ENCODE data around the gene DZIP3. TPM values are rescaled to one million over a fixed set of nuclear protein-coding genes. Genes with fewer than 3 reads are reported as not detected.

DZIP3 gene
- total RNA-seq, 1 experiment from 2014 or later: 22.1 TPM

DNA sequence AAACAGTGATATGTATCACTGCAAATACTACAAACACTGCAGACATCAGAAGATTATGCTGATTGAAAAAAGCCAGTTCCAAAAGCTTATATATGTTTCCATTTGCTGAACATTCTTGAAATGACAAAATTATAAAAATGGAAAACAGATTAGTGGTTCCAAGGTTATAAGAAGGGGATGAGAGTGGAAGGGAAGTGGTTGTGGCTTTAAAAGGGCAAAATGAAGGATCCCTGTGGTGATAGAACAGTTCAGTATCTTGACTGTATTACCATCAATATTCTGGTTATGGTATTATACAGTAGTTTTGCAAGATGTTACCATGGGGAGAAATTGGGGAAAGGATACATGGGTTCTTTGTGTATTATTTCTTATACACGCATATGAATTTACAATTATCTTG lies 77.8 kb downstream of the DZIP3 start:
- H3K79me2 ChIP-seq (ENCODE audit: insufficient read depth, low read length): no peaks in the 10 kb centered on the region
- no peak overlapping the region for H2BK20ac ChIP-seq (ENCODE audit: low read depth, low read length, poor library complexity, severe bottlenecking)
- peaks cover under 1 to 18% (median 6%) of the 10 kb centered on the region in 3 experiments; a peak in 5 of 7 replicates for H3K36me3 Mint-ChIP-seq (ENCODE audit: insufficient read depth in 1 of 3, low read depth in 3 of 3)

More for the DNA sequence above, 77.8 kb downstream of the DZIP3 start:
- Histone ChIP-seq H2BK5ac (ENCODE audit: insufficient read length, low read length) (no peak overlapping the region), H3K9me3 (ENCODE audit: control insufficient read depth, low read depth, low read length) (no peaks in the 10 kb centered on the region), H3K27ac (ENCODE audit: insufficient read length, low read depth, low read length) (no peak overlapping the region), H3K23me2 (ENCODE audit: insufficient read length, low read depth, low read length, poor library complexity, severe bottlenecking) (no peaks in the 10 kb centered on the region), H3K4ac (ENCODE audit: low read depth, low read length) (no peak overlapping the region), H2AFZ (ENCODE audit: low read length) (no peak overlapping the region), H2AK5ac (ENCODE audit: insufficient read length, low read length) (no peak overlapping the region), H4K91ac (ENCODE audit: insufficient read length, low read depth, low read length) (no peak overlapping the region), H3K56ac (ENCODE audit: insufficient read length, low read depth, low read length) (no peak overlapping the region), H2BK12ac (ENCODE audit: insufficient read length, low read depth, low read length) (no peak overlapping the region), H4K5ac (ENCODE audit: insufficient read length, low read depth, low read length) (no peak overlapping the region), H3K9ac (ENCODE audit: extremely low read depth, insufficient read length, low read length) (no peak overlapping the region), H4K8ac (replicated peaks; ENCODE audit: insufficient read length, low read depth, low read length) (no peak overlapping the region), H3K23ac (ENCODE audit: insufficient read length, low read depth, low read length) (no peak overlapping the region), H3K79me1 (ENCODE audit: insufficient read depth, low read depth, low read length, poor library complexity, severe bottlenecking) (no peaks in the 10 kb centered on the region), H2BK120ac (ENCODE audit: low read depth, low read length, poor library complexity, severe bottlenecking) (no peak overlapping the region), H3K4me1 (ENCODE audit: insufficient read depth, low read length) (no peaks in the 10 kb centered on the region; the same call in 1 of the 2 replicates), H3K14ac (ENCODE audit: insufficient read depth, low read length) (no peak overlapping the region), H4K20me1 (ENCODE audit: control insufficient read depth, insufficient read depth, insufficient read length) (no peaks in the 10 kb centered on the region), H2BK15ac (ENCODE audit: low read depth, low read length) (no peak overlapping the region), H3K18ac (ENCODE audit: insufficient read length, low read depth, low read length) (no peak overlapping the region), H3K27me3 (ENCODE audit: insufficient read depth, low read length) (no peaks in the 10 kb centered on the region), H3T11ph (ENCODE audit: low read length) (no peak overlapping the region), H3K4me2 (ENCODE audit: insufficient read depth, insufficient read length, low read length) (no peak overlapping the region)
- Mint-ChIP-seq H3K9me3 (no peaks in the 10 kb centered on the region), H3K4me1 (peaks cover 11% of the 10 kb centered on the region in 2 experiments), H3K27ac (no peak overlapping the region), H3K27me3 (ENCODE audit: low read depth) (no peaks in the 10 kb centered on the region), H3K4me3 (no peak overlapping the region)
- no peak for DNase-seq
- WGBS (ENCODE audit: extremely low coverage, insufficient read length, low lambda C conversion rate): no CpG with 5 or more reads among the region's 1 CpG
- TF ChIP-seq, protein P1, sequence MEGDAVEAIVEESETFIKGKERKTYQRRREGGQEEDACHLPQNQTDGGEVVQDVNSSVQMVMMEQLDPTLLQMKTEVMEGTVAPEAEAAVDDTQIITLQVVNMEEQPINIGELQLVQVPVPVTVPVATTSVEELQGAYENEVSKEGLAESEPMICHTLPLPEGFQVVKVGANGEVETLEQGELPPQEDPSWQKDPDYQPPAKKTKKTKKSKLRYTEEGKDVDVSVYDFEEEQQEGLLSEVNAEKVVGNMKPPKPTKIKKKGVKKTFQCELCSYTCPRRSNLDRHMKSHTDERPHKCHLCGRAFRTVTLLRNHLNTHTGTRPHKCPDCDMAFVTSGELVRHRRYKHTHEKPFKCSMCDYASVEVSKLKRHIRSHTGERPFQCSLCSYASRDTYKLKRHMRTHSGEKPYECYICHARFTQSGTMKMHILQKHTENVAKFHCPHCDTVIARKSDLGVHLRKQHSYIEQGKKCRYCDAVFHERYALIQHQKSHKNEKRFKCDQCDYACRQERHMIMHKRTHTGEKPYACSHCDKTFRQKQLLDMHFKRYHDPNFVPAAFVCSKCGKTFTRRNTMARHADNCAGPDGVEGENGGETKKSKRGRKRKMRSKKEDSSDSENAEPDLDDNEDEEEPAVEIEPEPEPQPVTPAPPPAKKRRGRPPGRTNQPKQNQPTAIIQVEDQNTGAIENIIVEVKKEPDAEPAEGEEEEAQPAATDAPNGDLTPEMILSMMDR (conservative IDR thresholded peaks at IDR 0.05): no peak

All from H9 (cell line).